ENCODE data around the gene SLFN14.

The SLFN14 gene

GRCh38 chr17:35603674-35604073, 43.1 kb upstream of the SLFN14 start:
- Histone ChIP-seq H2AFZ (ENCODE audit: low read length) (no peak overlapping the region), H3K9ac (ENCODE audit: low read depth, low read length, poor library complexity) (no peak overlapping the region), H3K79me1 (ENCODE audit: low read depth, low read length) (peaks cover 3% of the 10 kb centered on the region), H4K8ac (ENCODE audit: low read depth, low read length) (no peak overlapping the region), H3K27me3 (ENCODE audit: control insufficient read depth in 3 of 3, insufficient read depth in 3 of 3, low read depth in 1 of 3, low read length in 3 of 3) (no peaks in the 10 kb centered on the region), H3K27ac (replicated peaks; ENCODE audit: low read length) (no peak overlapping the region), H3K18ac (ENCODE audit: low read length) (no peak overlapping the region), H2BK15ac (ENCODE audit: low read length) (no peak overlapping the region), H2BK12ac (ENCODE audit: low read length) (no peak overlapping the region), H3K4me1 (ENCODE audit: control insufficient read depth in 2 of 2, insufficient read depth in 1 of 2, low read depth in 1 of 2, low read length in 2 of 2) (no peaks in the 10 kb centered on the region), H3K4me3 (ENCODE audit: low read length in 2 of 2) (no peak overlapping the region), H3K36me3 (replicated peaks in 1 of 2; ENCODE audit: control insufficient read depth in 2 of 2, insufficient read depth in 2 of 2, low read length in 2 of 2) (peaks cover 13 to 94% of the 10 kb centered on the region in 2 donors), H2BK120ac (ENCODE audit: low read depth, low read length) (no peak overlapping the region), H4K91ac (ENCODE audit: low read depth, low read length, poor library complexity) (no peak overlapping the region), H3K14ac (ENCODE audit: low read length) (no peak overlapping the region), H3K9me3 (replicated peaks in 1 of 2; ENCODE audit: control insufficient read depth in 2 of 2, insufficient read depth in 1 of 2, low read depth in 1 of 2, low read length in 2 of 2) (no peaks in the 10 kb centered on the region), H3K23ac (ENCODE audit: low read depth, low read length, poor library complexity) (no peak overlapping the region), H3K4ac (ENCODE audit: low read length) (no peak overlapping the region), H2BK5ac (ENCODE audit: low read length) (no peak overlapping the region), H2AK5ac (ENCODE audit: low read depth, low read length) (no peak overlapping the region), H3K4me2 (ENCODE audit: insufficient read depth, low read length, poor library complexity, severe bottlenecking) (no peak overlapping the region)
- WGBS, 2 donors (ENCODE audit: extremely low coverage in 2 of 2, insufficient read length in 2 of 2, insufficient replicate concordance in 1 of 2): no CpG with 5 or more reads among the region's 7 CpGs
- no peak for DNase-seq (ENCODE audit: low spot score)

- H3K4me3 ChIP-seq (ENCODE audit: low read length in 2 of 2): no peak overlapping the region
- H3K27me3 ChIP-seq (ENCODE audit: control insufficient read depth in 3 of 3, insufficient read depth in 3 of 3, low read depth in 1 of 3, low read length in 3 of 3): no peaks in the 10 kb centered on the region
- no peak overlapping the region for H3K4ac ChIP-seq (ENCODE audit: low read length)
- WGBS, 2 donors (ENCODE audit: extremely low coverage in 2 of 2, insufficient read length in 2 of 2, insufficient replicate concordance in 1 of 2): no CpG with 5 or more reads among the region's 5 CpGs
- H2BK15ac ChIP-seq (ENCODE audit: low read length): no peak overlapping the region
- H3K9ac ChIP-seq (ENCODE audit: low read depth, low read length, poor library complexity): no peak overlapping the region
- no peak for DNase-seq (ENCODE audit: low spot score)
- H3K4me1 ChIP-seq (ENCODE audit: control insufficient read depth in 2 of 2, insufficient read depth in 1 of 2, low read depth in 1 of 2, low read length in 2 of 2): no peaks in the 10 kb centered on the region
- no peak overlapping the region for H2BK5ac ChIP-seq (ENCODE audit: low read length)
- no peak overlapping the region for H3K23ac ChIP-seq (ENCODE audit: low read depth, low read length, poor library complexity)
- peaks cover 2% of the 10 kb centered on the region for H3K79me1 ChIP-seq (ENCODE audit: low read depth, low read length)
- H2BK12ac ChIP-seq (ENCODE audit: low read length): no peak overlapping the region
- H3K36me3 ChIP-seq (replicated peaks in 1 of 2; ENCODE audit: control insufficient read depth in 2 of 2, insufficient read depth in 2 of 2, low read length in 2 of 2): peaks cover 11 to 90% of the 10 kb centered on the region in 2 donors
- no peaks in the 10 kb centered on the region for H3K9me3 ChIP-seq (replicated peaks in 1 of 2; ENCODE audit: control insufficient read depth in 2 of 2, insufficient read depth in 1 of 2, low read depth in 1 of 2, low read length in 2 of 2)
- H3K18ac ChIP-seq (ENCODE audit: low read length): no peak overlapping the region
- H2AFZ ChIP-seq (ENCODE audit: low read length): no peak overlapping the region
- H2AK5ac ChIP-seq (ENCODE audit: low read depth, low read length): no peak overlapping the region
- no peak overlapping the region for H3K14ac ChIP-seq (ENCODE audit: low read length)
- H3K4me2 ChIP-seq (ENCODE audit: insufficient read depth, low read length, poor library complexity, severe bottlenecking): no peak overlapping the region
- H4K91ac ChIP-seq (ENCODE audit: low read depth, low read length, poor library complexity): no peak overlapping the region
- H4K8ac ChIP-seq (ENCODE audit: low read depth, low read length): no peak overlapping the region
- H2BK120ac ChIP-seq (ENCODE audit: low read depth, low read length): no peak overlapping the region
- no peak overlapping the region for H3K27ac ChIP-seq (replicated peaks; ENCODE audit: low read length)
Measured at GRCh38 chr17:35597604-35598003, 37.0 kb upstream of the SLFN14 start.

- Histone ChIP-seq H3K18ac (ENCODE audit: low read length) (no peak overlapping the region), H3K14ac (ENCODE audit: low read length) (no peak overlapping the region), H2BK15ac (ENCODE audit: low read length) (no peak overlapping the region), H3K9ac (ENCODE audit: low read depth, low read length, poor library complexity) (no peak overlapping the region), H3K9me3 (replicated peaks in 1 of 2; ENCODE audit: control insufficient read depth in 2 of 2, insufficient read depth in 1 of 2, low read depth in 1 of 2, low read length in 2 of 2) (no peaks in the 10 kb centered on the region), H3K4me3 (ENCODE audit: low read length in 2 of 2) (no peak overlapping the region), H3K4ac (ENCODE audit: low read length) (no peak overlapping the region), H3K23ac (ENCODE audit: low read depth, low read length, poor library complexity) (peak overlapping the region; percentile 11), H2BK120ac (ENCODE audit: low read depth, low read length) (no peak overlapping the region), H3K4me2 (ENCODE audit: insufficient read depth, low read length, poor library complexity, severe bottlenecking) (no peak overlapping the region), H3K4me1 (ENCODE audit: control insufficient read depth in 2 of 2, insufficient read depth in 1 of 2, low read depth in 1 of 2, low read length in 2 of 2) (no peaks in the 10 kb centered on the region), H3K27ac (replicated peaks; ENCODE audit: low read length) (no peak overlapping the region), H3K36me3 (replicated peaks in 1 of 2; ENCODE audit: control insufficient read depth in 2 of 2, insufficient read depth in 2 of 2, low read length in 2 of 2) (peaks cover 11 to 81% of the 10 kb centered on the region in 2 donors), H2BK5ac (ENCODE audit: low read length) (no peak overlapping the region), H3K27me3 (ENCODE audit: control insufficient read depth in 3 of 3, insufficient read depth in 3 of 3, low read depth in 1 of 3, low read length in 3 of 3) (no peaks in the 10 kb centered on the region), H4K8ac (ENCODE audit: low read depth, low read length) (no peak overlapping the region), H2AFZ (ENCODE audit: low read length) (no peak overlapping the region), H2BK12ac (ENCODE audit: low read length) (no peak overlapping the region), H2AK5ac (ENCODE audit: low read depth, low read length) (no peak overlapping the region), H4K91ac (ENCODE audit: low read depth, low read length, poor library complexity) (no peak overlapping the region), H3K79me1 (ENCODE audit: low read depth, low read length) (peaks cover 2% of the 10 kb centered on the region)
- DNase-seq (ENCODE audit: low spot score): no peak
- no CpG with 5 or more reads among the region's 54 CpGs for WGBS, 2 donors (ENCODE audit: extremely low coverage in 2 of 2, insufficient read length in 2 of 2, insufficient replicate concordance in 1 of 2)
Measured at GRCh38 chr17:35596530-35597233, 36.1 kb upstream of the SLFN14 start.

GRCh38 chr17:35596072-35596471, 35.5 kb upstream of the SLFN14 start:
- H3K4me2 ChIP-seq (ENCODE audit: insufficient read depth, low read length, poor library complexity, severe bottlenecking): no peak overlapping the region
- H3K23ac ChIP-seq (ENCODE audit: low read depth, low read length, poor library complexity): no peak overlapping the region
- no peak overlapping the region for H4K8ac ChIP-seq (ENCODE audit: low read depth, low read length)
- H3K27me3 ChIP-seq (ENCODE audit: control insufficient read depth in 3 of 3, insufficient read depth in 3 of 3, low read depth in 1 of 3, low read length in 3 of 3): no peaks in the 10 kb centered on the region
- H3K4me1 ChIP-seq (ENCODE audit: control insufficient read depth in 2 of 2, insufficient read depth in 1 of 2, low read depth in 1 of 2, low read length in 2 of 2): no peaks in the 10 kb centered on the region
- no peak overlapping the region for H3K4me3 ChIP-seq (ENCODE audit: low read length in 2 of 2)
- no peak overlapping the region for H2AFZ ChIP-seq (ENCODE audit: low read length)
- H3K27ac ChIP-seq (replicated peaks; ENCODE audit: low read length): no peak overlapping the region
- H3K18ac ChIP-seq (ENCODE audit: low read length): no peak overlapping the region
- no CpG with 5 or more reads among the region's 4 CpGs for WGBS, 2 donors (ENCODE audit: extremely low coverage in 2 of 2, insufficient read length in 2 of 2, insufficient replicate concordance in 1 of 2)
- H2BK12ac ChIP-seq (ENCODE audit: low read length): no peak overlapping the region
- no peak overlapping the region for H3K9ac ChIP-seq (ENCODE audit: low read depth, low read length, poor library complexity)
- no peak overlapping the region for H2BK120ac ChIP-seq (ENCODE audit: low read depth, low read length)
- H3K14ac ChIP-seq (ENCODE audit: low read length): no peak overlapping the region
- H3K79me1 ChIP-seq (ENCODE audit: low read depth, low read length): peaks cover 2% of the 10 kb centered on the region
- no peak overlapping the region for H2BK5ac ChIP-seq (ENCODE audit: low read length)
- peaks cover 11 to 80% of the 10 kb centered on the region in 2 donors for H3K36me3 ChIP-seq (replicated peaks in 1 of 2; ENCODE audit: control insufficient read depth in 2 of 2, insufficient read depth in 2 of 2, low read length in 2 of 2)
- H3K9me3 ChIP-seq (replicated peaks in 1 of 2; ENCODE audit: control insufficient read depth in 2 of 2, insufficient read depth in 1 of 2, low read depth in 1 of 2, low read length in 2 of 2): no peaks in the 10 kb centered on the region
- H2AK5ac ChIP-seq (ENCODE audit: low read depth, low read length): no peak overlapping the region
- H4K91ac ChIP-seq (ENCODE audit: low read depth, low read length, poor library complexity): no peak overlapping the region
- H3K4ac ChIP-seq (ENCODE audit: low read length): no peak overlapping the region
- no peak overlapping the region for H2BK15ac ChIP-seq (ENCODE audit: low read length)
- DNase-seq (ENCODE audit: low spot score): no peak

All from neuronal stem cell (in vitro differentiated cells).